Astrocyte (in vitro differentiated cells and primary cell): ENCODE results near the gene TTL.

ENCODE experiments used
- EZH2 ChIP-seq: IDR thresholded peaks from 2 replicates; pipeline ENCODE4 v1.6.1; 2012; ENCODE audit warnings: mild to moderate bottlenecking, low read length, inconsistent platforms; ENCODE audit not compliant: insufficient read depth
- TF ChIP-seq, protein P1 (sequence below): IDR thresholded peaks from 2 replicates; pipeline ENCODE4 v1.5.1; 2011; ENCODE audit warnings: low read depth, mild to moderate bottlenecking, inconsistent platforms, low read length, moderate library complexity; ENCODE audit not compliant: insufficient read depth

DNA sequence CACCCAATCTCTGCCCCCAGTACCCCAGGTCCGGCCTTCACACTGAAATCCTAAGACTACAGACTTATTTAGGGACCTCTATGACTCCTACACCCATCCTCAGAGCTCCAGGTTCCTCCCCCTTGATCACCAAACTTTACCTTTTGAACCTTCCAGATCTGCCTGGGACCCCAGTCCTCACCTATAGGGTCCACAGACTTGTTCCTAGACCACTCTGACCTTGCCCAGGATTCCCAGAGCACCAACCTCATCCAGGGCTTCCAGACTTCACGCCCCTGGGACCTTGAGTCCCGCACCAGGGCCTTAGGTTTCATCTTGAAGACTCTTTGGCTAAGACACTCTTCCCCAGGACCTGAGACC, 102.9 kb downstream of the TTL start:
- TF ChIP-seq, protein P1, sequence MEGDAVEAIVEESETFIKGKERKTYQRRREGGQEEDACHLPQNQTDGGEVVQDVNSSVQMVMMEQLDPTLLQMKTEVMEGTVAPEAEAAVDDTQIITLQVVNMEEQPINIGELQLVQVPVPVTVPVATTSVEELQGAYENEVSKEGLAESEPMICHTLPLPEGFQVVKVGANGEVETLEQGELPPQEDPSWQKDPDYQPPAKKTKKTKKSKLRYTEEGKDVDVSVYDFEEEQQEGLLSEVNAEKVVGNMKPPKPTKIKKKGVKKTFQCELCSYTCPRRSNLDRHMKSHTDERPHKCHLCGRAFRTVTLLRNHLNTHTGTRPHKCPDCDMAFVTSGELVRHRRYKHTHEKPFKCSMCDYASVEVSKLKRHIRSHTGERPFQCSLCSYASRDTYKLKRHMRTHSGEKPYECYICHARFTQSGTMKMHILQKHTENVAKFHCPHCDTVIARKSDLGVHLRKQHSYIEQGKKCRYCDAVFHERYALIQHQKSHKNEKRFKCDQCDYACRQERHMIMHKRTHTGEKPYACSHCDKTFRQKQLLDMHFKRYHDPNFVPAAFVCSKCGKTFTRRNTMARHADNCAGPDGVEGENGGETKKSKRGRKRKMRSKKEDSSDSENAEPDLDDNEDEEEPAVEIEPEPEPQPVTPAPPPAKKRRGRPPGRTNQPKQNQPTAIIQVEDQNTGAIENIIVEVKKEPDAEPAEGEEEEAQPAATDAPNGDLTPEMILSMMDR: no peak
- no peak for TF ChIP-seq EZH2
